H1 (cell line): ENCODE measurements around the gene INCENP. TPM values are rescaled to one million over a fixed set of nuclear protein-coding genes. Genes with fewer than 3 reads are reported as not detected.

Source experiments
- CTCF ChIA-PET: fragments of 300-600 bp; sonication (Branson Sonifier 250); formaldehyde crosslinking; loops from one replicate; lab custom pipeline; 2021; ENCODE audit not compliant: partially characterized antibody; lab: Charles Lee
- POLR2A ChIA-PET: fragments of 300-600 bp; sonication (Branson Sonifier 250); formaldehyde crosslinking; loops from one replicate; lab custom pipeline; 2021; ENCODE audit warnings: inconsistent platforms; ENCODE audit not compliant: partially characterized antibody; lab: Charles Lee
- DNase-seq, 2 experiments: peaks; one replicate each; pipeline versions ENCODE4 v3.0.0 to v3.0.0-alpha.2; 2010 to 2022; ENCODE audit warnings: low spot score in 2 of 2, low read depth in 1 of 2, mixed read lengths in 1 of 2
- FAIRE-seq: peaks from 2 replicates; lab custom pipeline; 2011; peaks lifted over from hg19 to GRCh38; lab: Jason Lieb, UNC
- H2AFZ ChIP-seq: 2 replicates; pipeline ENCODE4 v1.8.1; 2012; ENCODE audit warnings: low read length, inconsistent platforms
- H2AK5ac ChIP-seq: 2 replicates; pipeline ENCODE4 v1.6.1; 2013; ENCODE audit warnings: low read depth, low read length
- H2BK120ac ChIP-seq: replicated peaks from 2 replicates; pipeline ENCODE3; 2013; ENCODE audit warnings: low read depth, low read length, inconsistent platforms
- H2BK12ac ChIP-seq: 2 replicates; pipeline ENCODE4 v1.6.1; 2013; ENCODE audit warnings: low read depth, low read length
- H2BK15ac ChIP-seq: 2 replicates; pipeline ENCODE4 v1.6.1; 2013; ENCODE audit warnings: low read length
- H2BK20ac ChIP-seq: 2 replicates; pipeline ENCODE4 v1.6.1; 2013; ENCODE audit warnings: low read length
- H2BK5ac ChIP-seq: 2 replicates; pipeline ENCODE4 v1.6.1; 2013; ENCODE audit warnings: low read depth, low read length
- H3K14ac ChIP-seq: 2 replicates; pipeline ENCODE4 v1.6.1; 2013; ENCODE audit warnings: inconsistent platforms; ENCODE audit not compliant: insufficient read length
- H3K18ac ChIP-seq: 2 replicates; pipeline ENCODE4 v1.6.1; 2013; ENCODE audit warnings: low read length; ENCODE audit errors: extremely low read depth
- H3K23ac ChIP-seq: 2 replicates; pipeline ENCODE4 v1.6.1; 2013; ENCODE audit warnings: inconsistent platforms; ENCODE audit not compliant: insufficient read length
- H3K23me2 ChIP-seq: 2 replicates; pipeline ENCODE4 v1.6.1; 2013; ENCODE audit warnings: low read depth, low read length
- H3K27ac ChIP-seq: 2 replicates; pipeline ENCODE4 v1.6.1; 2011; ENCODE audit warnings: low read depth, low read length, inconsistent platforms
- H3K27me3 ChIP-seq, 4 experiments: replicated peaks in 1 of 4; 1 replicate in 1 of 4; 2 replicates in 3 of 4; pipeline versions ENCODE4 v1.6.1 to v1.8.1; 2011 to 2013; ENCODE audit warnings: low read length in 3 of 4, mild to moderate bottlenecking in 3 of 4, inconsistent platforms in 2 of 4, mixed read lengths in 2 of 4, moderate library complexity in 1 of 4; ENCODE audit not compliant: control insufficient read depth in 3 of 4, insufficient read depth in 3 of 4; ENCODE audit errors: extremely low read depth in 1 of 4
- H3K36me3 ChIP-seq, 4 experiments: 2 replicates each; pipeline versions ENCODE4 v1.6.1 to v1.8.1; 2011 to 2013; ENCODE audit warnings: mild to moderate bottlenecking in 4 of 4, low read length in 3 of 4, moderate library complexity in 2 of 4, control low read depth in 1 of 4, inconsistent platforms in 1 of 4; ENCODE audit not compliant: insufficient read depth in 4 of 4, control insufficient read depth in 2 of 4
- H3K4ac ChIP-seq: replicated peaks from 2 replicates; pipeline ENCODE3; 2013; ENCODE audit warnings: low read length, low read depth, mixed read lengths, inconsistent platforms; ENCODE audit not compliant: insufficient read length
- H3K4me1 ChIP-seq, 4 experiments: replicated peaks in 1 of 4; 1 replicate in 1 of 4; 2 replicates in 3 of 4; pipeline versions ENCODE4 v1.6.1 to v1.8.1; 2011 to 2013; ENCODE audit warnings: low read length in 3 of 4, inconsistent platforms in 2 of 4, mixed read lengths in 1 of 4; ENCODE audit not compliant: insufficient read depth in 4 of 4, control insufficient read depth in 3 of 4
- H3K4me2 ChIP-seq, 2 experiments: 2 replicates each; pipeline versions ENCODE4 v1.6.1 to v1.8.1; 2011 to 2013; ENCODE audit warnings: low read depth in 2 of 2, low read length in 2 of 2, control low read depth in 1 of 2, inconsistent platforms in 1 of 2, mild to moderate bottlenecking in 1 of 2; ENCODE audit not compliant: insufficient read depth in 1 of 2
- H3K4me3 ChIP-seq, 4 experiments: fragments of 200-600, 300-600 bp in 1 of 4; sonication (generic), shearing (Covaris generic), sonication (Bioruptor Twin) in 1 of 4; 2 replicates each; pipeline versions ENCODE4 v1.5.1 to v1.8.1; 2011 to 2016; ENCODE audit warnings: low read length in 4 of 4, low read depth in 3 of 4, control low read depth in 2 of 4, inconsistent platforms in 2 of 4, mild to moderate bottlenecking in 2 of 4, mixed read lengths in 1 of 4, moderate library complexity in 1 of 4; ENCODE audit not compliant: insufficient read depth in 2 of 4; ENCODE audit errors: extremely low read depth in 1 of 4
- H3K56ac ChIP-seq: replicated peaks from 2 replicates; pipeline ENCODE3; 2013; ENCODE audit warnings: low read depth, mild to moderate bottlenecking, mixed read lengths, low read length, inconsistent platforms; ENCODE audit not compliant: insufficient read length
- H3K79me1 ChIP-seq: 2 replicates; pipeline ENCODE4 v1.6.1; 2013; ENCODE audit warnings: low read depth, low read length, control low read depth
- H3K79me2 ChIP-seq, 2 experiments: 2 replicates each; pipeline versions ENCODE4 v1.6.1 to v1.8.1; 2012 to 2013; ENCODE audit warnings: low read length in 2 of 2, mild to moderate bottlenecking in 2 of 2, inconsistent platforms in 1 of 2; ENCODE audit not compliant: insufficient read depth in 2 of 2, control insufficient read depth in 1 of 2
- H3K9ac ChIP-seq, 4 experiments: replicated peaks in 1 of 4; 1 replicate in 1 of 4; 2 replicates in 3 of 4; pipeline versions ENCODE4 v1.6.1 to v1.8.1; 2011 to 2013; ENCODE audit warnings: low read depth in 3 of 4, low read length in 3 of 4, control low read depth in 2 of 4, mild to moderate bottlenecking in 2 of 4, moderate library complexity in 2 of 4, inconsistent platforms in 1 of 4; ENCODE audit errors: extremely low read depth in 1 of 4
- H3K9me3 ChIP-seq, 2 experiments: 2 replicates each; pipeline versions ENCODE4 v1.6.1 to v1.8.1; 2012 to 2013; ENCODE audit warnings: mild to moderate bottlenecking in 2 of 2, moderate library complexity in 2 of 2, control low read depth in 1 of 2, inconsistent platforms in 1 of 2, low read depth in 1 of 2, low read length in 1 of 2, mixed read lengths in 1 of 2; ENCODE audit not compliant: insufficient read depth in 2 of 2
- H4K20me1 ChIP-seq, 2 experiments: replicated peaks in 1 of 2; 2 replicates each; pipeline versions ENCODE3 to v1.8.1; 2011 to 2013; ENCODE audit warnings: inconsistent platforms in 2 of 2, low read length in 2 of 2, mild to moderate bottlenecking in 1 of 2; ENCODE audit not compliant: insufficient read depth in 2 of 2, control insufficient read depth in 1 of 2
- H4K5ac ChIP-seq: 2 replicates; pipeline ENCODE4 v1.6.1; 2013; ENCODE audit warnings: low read length, low read depth, mixed read lengths, inconsistent platforms; ENCODE audit not compliant: insufficient read length
- H4K8ac ChIP-seq: 2 replicates; pipeline ENCODE4 v1.8.0; 2013; ENCODE audit warnings: mild to moderate bottlenecking, moderate library complexity, low read length, inconsistent platforms; ENCODE audit not compliant: insufficient read depth; ENCODE audit errors: extremely low read depth
- H4K91ac ChIP-seq: replicated peaks from 2 replicates; pipeline ENCODE3; 2013; ENCODE audit warnings: low read length, mixed read lengths, inconsistent platforms; ENCODE audit not compliant: insufficient read length
- ATF3 ChIP-seq: IDR thresholded peaks from 2 replicates; pipeline ENCODE4 v1.6.1; 2011; ENCODE audit warnings: low read depth, mild to moderate bottlenecking, low read length; ENCODE audit not compliant: insufficient read depth
- BACH1 ChIP-seq: IDR thresholded peaks from 2 replicates; pipeline ENCODE4 v1.6.1; 2012; ENCODE audit warnings: low read length, improper control_type of control experiment
- CEBPB ChIP-seq: IDR thresholded peaks from 2 replicates; pipeline ENCODE4 v1.6.1; 2012; ENCODE audit warnings: low read depth, low read length
- GTF2F1 ChIP-seq: IDR thresholded peaks from 2 replicates; pipeline ENCODE4 v1.6.1; 2012; ENCODE audit warnings: low read depth, low read length, improper control_type of control experiment, borderline replicate concordance
- NRF1 ChIP-seq: IDR thresholded peaks from 2 replicates; pipeline ENCODE4 v1.6.1; 2011; ENCODE audit warnings: mild to moderate bottlenecking, low read depth, low read length, improper control_type of control experiment
- POLR2AphosphoS5 ChIP-seq: IDR thresholded peaks from 2 replicates; pipeline ENCODE4 v1.6.1; 2011; ENCODE audit warnings: low read depth, low read length
- SAP30 ChIP-seq: fragments of 300-600 bp; sonication (generic); IDR thresholded peaks from 2 replicates; pipeline ENCODE4 v1.7.1; 2012; ENCODE audit warnings: low read length, moderate library complexity, mild to moderate bottlenecking, inconsistent platforms; ENCODE audit not compliant: insufficient read depth, insufficient replicate concordance
- SP1 ChIP-seq: IDR thresholded peaks from 2 replicates; pipeline ENCODE4 v1.6.1; 2011; ENCODE audit warnings: low read depth, low read length
- SP2 ChIP-seq: IDR thresholded peaks from 2 replicates; pipeline ENCODE4 v1.6.1; 2012; ENCODE audit warnings: mild to moderate bottlenecking, low read length, inconsistent platforms
- SUZ12 ChIP-seq: fragments of 200-600 bp; sonication (generic); IDR thresholded peaks from 2 replicates; pipeline ENCODE4 v1.6.1; 2012; ENCODE audit warnings: mild to moderate bottlenecking, inconsistent platforms, low read length, moderate library complexity, mixed read lengths
- TBP ChIP-seq: IDR thresholded peaks from 2 replicates; pipeline ENCODE4 v1.6.1; 2011; ENCODE audit warnings: low read depth, low read length, improper control_type of control experiment
- TCF12 ChIP-seq: IDR thresholded peaks from 2 replicates; pipeline ENCODE4 v1.6.1; 2011; ENCODE audit warnings: low read depth, mild to moderate bottlenecking, low read length
- YY1 ChIP-seq: IDR thresholded peaks from 2 replicates; pipeline ENCODE4 v1.6.1; 2011; ENCODE audit warnings: low read depth, mild to moderate bottlenecking, low read length
- WGBS, 2 experiments: shearing (Covaris generic) in 1 of 2; methylation state at CpG; one replicate each; pipeline versions ENCODE4 v1.1.6 to v1.1.7; 2013 to 2015; ENCODE audit warnings: low lambda C conversion rate in 2 of 2, mixed read lengths in 2 of 2, inconsistent platforms in 1 of 2, low coverage in 1 of 2, missing lambda C conversion rate in 1 of 2; ENCODE audit not compliant: insufficient replicate concordance in 2 of 2, insufficient coverage in 1 of 2, insufficient read length in 1 of 2; ENCODE audit errors: extremely low coverage in 1 of 2, missing lambda C conversion rate in 1 of 2; 5-methylcytosine and 5-hydroxymethylcytosine counted together
- polyA plus RNA-seq, 7 experiments: library from polyadenylated mRNA; depleted of rRNA in 3 of 7; stranded (reverse) in 5 of 7; unstranded in 2 of 7; fragments of >200 nt in 5 of 7; fragments of 200-250 nt in 2 of 7; gene quantifications; 1 replicate in 5 of 7; 2 replicates in 1 of 7; 4 replicates in 1 of 7; pipeline versions ENCODE4 v1.2.1 to v1.2.3, GENCODE V29; 2011 to 2013; ENCODE audit warnings: missing spikeins in 2 of 7, mixed read lengths in 2 of 7
- total RNA-seq: library from RNA; stranded (reverse); fragmentation: NEBNext Ultra II Directional; extraction: Animal tissue kit (Norgen Biotek cat#: 25700); gene quantifications from 2 replicates; pipeline ENCODE4 v1.2.1, GENCODE V29; 2021

INCENP gene
- total and polyA plus RNA-seq, 2 of the 8 experiments (the other 6 are each of a cell fraction or from before 2014, with no cell fraction given), result 25.4 to 132 TPM

GRCh38 chr11:62103986-62104385, 19.8 kb upstream of the INCENP start:
- no peak for FAIRE-seq
- TF ChIP-seq SP1, result no peak
- TF ChIP-seq SP2, result no peak
- no peak for TF ChIP-seq NRF1
- TF ChIP-seq POLR2AphosphoS5, result no peak
- TF ChIP-seq TCF12, result no peak
- TF ChIP-seq SUZ12, result no peak
- no peak for TF ChIP-seq GTF2F1
- no peak for TF ChIP-seq YY1
- no peak for TF ChIP-seq TBP
- no peak for TF ChIP-seq SAP30
- TF ChIP-seq CEBPB, result no peak
- TF ChIP-seq BACH1, result no peak
- TF ChIP-seq ATF3, result no peak
- no peaks in the 10 kb centered on the region for H3K36me3 ChIP-seq
- no peak overlapping the region for H2BK12ac ChIP-seq
- H4K20me1 ChIP-seq, result no peaks in the 10 kb centered on the region
- no peak overlapping the region for H2BK15ac ChIP-seq
- no peak overlapping the region for H3K27ac ChIP-seq
- 83% methylated on average over 3 of the region's 3 CpGs; no CpG with 5 or more reads in 1 of the 2 experiments for WGBS, 2 experiments
- no peak overlapping the region for H2BK5ac ChIP-seq
- H4K5ac ChIP-seq, result no peak overlapping the region
- H2BK20ac ChIP-seq, result no peak overlapping the region
- no peaks in the 10 kb centered on the region for H3K79me2 ChIP-seq
- no peak overlapping the region for H3K4me3 ChIP-seq
- no peak overlapping the region for H2AFZ ChIP-seq
- H3K9me3 ChIP-seq, result peaks cover 0 to 5% of the 10 kb centered on the region in 2 experiments; a peak in 2 of 4 replicates
- H3K4me2 ChIP-seq, result no peak overlapping the region
- no peak overlapping the region for H2BK120ac ChIP-seq
- no peak overlapping the region for H3K4ac ChIP-seq
- CTCF ChIA-PET, result interaction anchor here (0.7 to 2.1 kb wide), 9 partner anchors 14 to 235 kb away, joined by 3 to 13 read pairs (median 5); no protein-coding TSS in a partner anchor
- H3K14ac ChIP-seq, result no peak overlapping the region
- H4K91ac ChIP-seq, result no peak overlapping the region
- H3K23ac ChIP-seq, result no peak overlapping the region
- H3K56ac ChIP-seq, result no peak overlapping the region
- DNase-seq, result no peak
- no peaks in the 10 kb centered on the region for H3K27me3 ChIP-seq
- H2AK5ac ChIP-seq, result no peak overlapping the region; the same call in 1 of the 2 replicates
- H3K18ac ChIP-seq, result no peak overlapping the region
- peaks cover 0 to 4% (median 1%) of the 10 kb centered on the region in 4 experiments; a peak in 2 of 7 replicates for H3K4me1 ChIP-seq
- H3K9ac ChIP-seq, result no peak overlapping the region
- no peak overlapping the region for H4K8ac ChIP-seq
- POLR2A ChIA-PET, result interaction anchor here (1.3 to 1.4 kb wide), 2 partner anchors 138 to 155 kb away, joined by 3 read pairs; no protein-coding TSS in a partner anchor
- no peaks in the 10 kb centered on the region for H3K79me1 ChIP-seq
- H3K23me2 ChIP-seq, result no peaks in the 10 kb centered on the region
